PC-3 (cell line): Measurements from ENCODE around the gene PPFIBP2.

Source experiments
- CTCF ChIP-seq: fragments of 300-600 bp; sonication (generic); conservative IDR thresholded peaks from 2 replicates; pipeline ENCODE4 v1.5.1; 2017; ENCODE audit warnings: antibody characterized with exemption, low read depth, mild to moderate bottlenecking, low read length
- EZH2 ChIP-seq: fragments of 300-600 bp; sonication (generic); IDR thresholded peaks from one replicate; pipeline ENCODE4 v1.6.1; 2017; ENCODE audit warnings: antibody characterized with exemption, mild to moderate bottlenecking, low read length; ENCODE audit not compliant: unreplicated experiment

- no peak for TF ChIP-seq CTCF
- TF ChIP-seq EZH2, result no peak
Measured at GRCh38 chr11:7605186-7605943, 91.6 kb downstream of the PPFIBP2 start.
